SK-N-SH (cell line): Measurements from ENCODE around the gene OTUB1. TPM values are rescaled to one million over a fixed set of nuclear protein-coding genes. Genes with fewer than 3 reads are reported as not detected.

ENCODE experiments used
- CTCF ChIA-PET: fragments of 300-600, 350-600 bp; formaldehyde crosslinking; extraction: SDS; loops from one replicate; lab custom pipeline; 2021; lab: Yijun Ruan, JAX
- POLR2A ChIA-PET: fragments of 350-600 bp; sonication (Branson Sonifier 250); formaldehyde crosslinking; extraction: SDS; loops from one replicate; lab custom pipeline; 2020; ENCODE audit warnings: antibody characterized with exemption, inconsistent platforms; lab: Yijun Ruan, JAX
- DNase-seq: peaks from one replicate; pipeline ENCODE4 v3.0.0; 2012
- H2AFZ ChIP-seq: fragments of 200-600 bp; sonication (generic); 2 replicates; pipeline ENCODE4 v1.8.1; 2016; ENCODE audit warnings: antibody characterized with exemption, mild to moderate bottlenecking, low read depth
- H3F3A ChIP-seq: fragments of 200-600 bp; sonication (generic); replicated peaks from 2 replicates; pipeline ENCODE3; 2016; ENCODE audit warnings: antibody characterized with exemption, mild to moderate bottlenecking; ENCODE audit not compliant: insufficient read depth
- H3K27ac ChIP-seq, 2 experiments: fragments of 200-500 bp in 1 of 2; fragments of 200-600 bp in 1 of 2; sonication (Bioruptor generic) in 1 of 2; sonication (generic), shearing (Covaris generic) in 1 of 2; 2 replicates each; pipeline versions ENCODE4 v1.5.1 to v1.6.1; 2014 to 2016; ENCODE audit warnings: low read depth in 2 of 2, inconsistent platforms in 1 of 2, low read length in 1 of 2, mild to moderate bottlenecking in 1 of 2, mixed read lengths in 1 of 2
- H3K27me3 ChIP-seq: fragments of 200-600 bp; sonication (generic), shearing (Covaris generic); 2 replicates; pipeline ENCODE4 v1.6.1; 2016; ENCODE audit warnings: mixed run types; ENCODE audit not compliant: insufficient read depth
- H3K36me3 ChIP-seq, 2 experiments: fragments of 200-500 bp in 1 of 2; fragments of 200-600 bp in 1 of 2; sonication (Bioruptor generic) in 1 of 2; sonication (generic) in 1 of 2; replicated peaks in 1 of 2; 2 replicates each; pipeline versions ENCODE3 to v1.5.1; 2014 to 2016; ENCODE audit warnings: low read length in 1 of 2, mild to moderate bottlenecking in 1 of 2; ENCODE audit not compliant: insufficient read depth in 2 of 2, control insufficient read depth in 1 of 2
- H3K4me1 ChIP-seq, 2 experiments: fragments of 200-500 bp in 1 of 2; fragments of 200-600 bp in 1 of 2; sonication (Bioruptor generic) in 1 of 2; sonication (generic), shearing (Covaris generic) in 1 of 2; 2 replicates each; pipeline versions ENCODE4 v1.5.1 to v1.6.1; 2014 to 2016; ENCODE audit warnings: low read depth in 1 of 2, low read length in 1 of 2, mixed run types in 1 of 2; ENCODE audit not compliant: insufficient read depth in 2 of 2, control insufficient read depth in 1 of 2
- H3K4me2 ChIP-seq: fragments of 200-600 bp; sonication (generic), shearing (Covaris generic); 2 replicates; pipeline ENCODE4 v1.6.1; 2017; ENCODE audit warnings: mixed run types
- H3K4me3 ChIP-seq, 2 experiments: fragments of 200-500 bp in 1 of 2; fragments of 200-600 bp in 1 of 2; sonication (Bioruptor generic) in 1 of 2; sonication (generic), shearing (Covaris generic) in 1 of 2; 2 replicates each; pipeline versions ENCODE4 v1.5.1 to v1.8.1; 2014 to 2016; ENCODE audit warnings: low read depth in 2 of 2, inconsistent platforms in 1 of 2, low read length in 1 of 2, mild to moderate bottlenecking in 1 of 2, mixed read lengths in 1 of 2, moderate library complexity in 1 of 2
- H3K79me2 ChIP-seq: fragments of 200-600 bp; sonication (generic); 2 replicates; pipeline ENCODE4 v1.8.1; 2017; ENCODE audit warnings: mild to moderate bottlenecking; ENCODE audit not compliant: insufficient read depth
- H3K9ac ChIP-seq: fragments of 200-600 bp; sonication (generic); 2 replicates; pipeline ENCODE4 v1.6.1; 2017; ENCODE audit warnings: mixed run types
- H3K9me2 ChIP-seq: fragments of 200-600 bp; sonication (generic); 2 replicates; pipeline ENCODE4 v1.6.1; 2017; ENCODE audit warnings: mixed run types
- H3K9me3 ChIP-seq: fragments of 200-600 bp; sonication (generic); 2 replicates; pipeline ENCODE4 v1.6.1; 2017; ENCODE audit warnings: mixed run types, mild to moderate bottlenecking, moderate library complexity
- H4K20me1 ChIP-seq: fragments of 200-600 bp; sonication (generic); 2 replicates; pipeline ENCODE4 v1.6.1; 2017; ENCODE audit warnings: mild to moderate bottlenecking, mixed run types; ENCODE audit not compliant: insufficient read depth
- CHD2 ChIP-seq: fragments of 150-350 bp; IDR thresholded peaks from 2 replicates; pipeline ENCODE4 v1.6.1; 2018; ENCODE audit warnings: low read length; ENCODE audit not compliant: partially characterized antibody
- ELF1 ChIP-seq: IDR thresholded peaks from 2 replicates; pipeline ENCODE4 v1.4.0; 2012
- GABPA ChIP-seq: IDR thresholded peaks from 2 replicates; pipeline ENCODE4 v1.4.0; 2012; ENCODE audit warnings: low read depth, mild to moderate bottlenecking
- JUND ChIP-seq: IDR thresholded peaks from 2 replicates; pipeline ENCODE4 v1.4.0; 2012
- MXI1 ChIP-seq: IDR thresholded peaks from 2 replicates; pipeline ENCODE4 v1.6.1; 2012; ENCODE audit warnings: mild to moderate bottlenecking, low read depth, low read length, improper control_type of control experiment
- NRF1 ChIP-seq: IDR thresholded peaks from 2 replicates; pipeline ENCODE4 v1.6.1; 2012; ENCODE audit warnings: low read depth, mild to moderate bottlenecking, low read length
- POLR2AphosphoS5 ChIP-seq: IDR thresholded peaks from 2 replicates; pipeline ENCODE4 v1.6.1; 2012; ENCODE audit warnings: low read depth, low read length
- RAD21 ChIP-seq: IDR thresholded peaks from 2 replicates; pipeline ENCODE4 v1.6.1; 2012; ENCODE audit warnings: mild to moderate bottlenecking, low read length
- RCOR1 ChIP-seq: fragments of 150-350 bp; IDR thresholded peaks from 2 replicates; pipeline ENCODE4 v1.6.1; 2017; ENCODE audit warnings: antibody characterized with exemption, low read length
- TAF1 ChIP-seq: IDR thresholded peaks from 2 replicates; pipeline ENCODE4 v1.6.1; 2012; ENCODE audit warnings: low read depth, mild to moderate bottlenecking, low read length, moderate library complexity, borderline replicate concordance
- WGBS: methylation state at CpG from one replicate; pipeline ENCODE4 v1.1.6; 2017; ENCODE audit warnings: low lambda C conversion rate; 5-methylcytosine and 5-hydroxymethylcytosine counted together
- polyA plus RNA-seq, 3 experiments: library from polyadenylated mRNA; depleted of rRNA; stranded (reverse); fragments of >200 nt; gene quantifications; 2 replicates each; pipeline ENCODE4 v1.2.3, GENCODE V29; 2012
- TF ChIP-seq, protein P1 (sequence below): IDR thresholded peaks from 2 replicates; pipeline ENCODE4 v1.6.1; 2012; ENCODE audit warnings: mild to moderate bottlenecking, low read depth, low read length, moderate library complexity
- TF ChIP-seq, protein P2 (sequence below): fragments of 150-350 bp; IDR thresholded peaks from 2 replicates; pipeline ENCODE4 v1.6.1; 2017; ENCODE audit warnings: antibody characterized with exemption, low read length, low read depth, borderline replicate concordance
- TF ChIP-seq, protein P3 (sequence below): IDR thresholded peaks from 2 replicates; pipeline ENCODE4 v1.4.0; 2012; ENCODE audit warnings: low read depth
- TF ChIP-seq, protein P4 (sequence below): fragments of 150-350 bp; IDR thresholded peaks from 2 replicates; pipeline ENCODE4 v1.6.1; 2016; ENCODE audit warnings: mild to moderate bottlenecking, low read depth, low read length
- TF ChIP-seq, protein P5 (sequence below): IDR thresholded peaks from 2 replicates; pipeline ENCODE4 v1.4.0; 2012; ENCODE audit warnings: low read depth, borderline replicate concordance

The OTUB1 gene
- polyA plus RNA-seq, 1 of the 3 experiments (the other 2 are of a cell fraction): 183 TPM

DNA sequence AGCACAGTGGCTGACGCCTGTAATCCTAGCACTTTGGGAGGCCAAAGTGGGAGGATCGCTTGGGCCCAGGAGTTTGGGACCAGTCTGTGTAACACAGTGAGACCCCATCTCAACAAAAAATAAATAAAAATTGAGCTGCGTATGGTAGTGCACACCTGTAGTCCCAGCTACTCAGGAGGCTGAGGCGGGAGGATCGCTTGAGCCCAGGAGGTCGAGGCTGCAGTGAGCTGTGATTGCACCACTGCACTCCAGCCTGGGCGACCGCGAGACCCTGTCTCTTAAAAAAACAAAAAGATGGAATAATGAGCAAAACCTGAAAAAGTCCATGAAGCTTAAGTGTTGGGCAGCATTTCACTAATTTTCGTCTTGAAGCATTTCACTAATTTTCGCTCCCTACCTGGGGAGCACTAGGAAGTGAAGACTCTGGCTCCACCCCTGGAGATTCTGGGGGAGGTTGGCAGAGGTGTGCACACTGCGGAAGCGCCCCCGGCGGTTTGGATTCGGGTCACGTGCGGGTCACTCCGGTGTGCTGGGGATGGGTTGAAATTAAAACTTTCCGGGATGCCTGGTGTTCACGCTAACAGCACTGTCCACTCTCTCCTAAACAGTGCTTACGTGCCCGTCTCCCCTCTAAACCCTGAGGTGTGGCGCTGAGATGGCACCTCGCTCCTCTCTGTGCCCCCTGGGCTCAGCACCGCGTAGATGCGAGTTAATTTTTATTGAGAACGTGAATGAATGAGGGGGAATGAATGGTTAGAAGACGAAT lies 48.3 kb upstream of the OTUB1 start:
- CTCF ChIA-PET: interaction anchor here (1.0 to 2.9 kb wide), 3 partner anchors 18 to 101 kb away, joined by 3 to 14 read pairs (median 4); partner anchors contain the start of gene RCOR2
- H3K27ac ChIP-seq: peak overlapping the region; percentile 67
- H3K36me3 ChIP-seq: peaks cover 0 to 2% of the 10 kb centered on the region in 2 experiments

DNA sequence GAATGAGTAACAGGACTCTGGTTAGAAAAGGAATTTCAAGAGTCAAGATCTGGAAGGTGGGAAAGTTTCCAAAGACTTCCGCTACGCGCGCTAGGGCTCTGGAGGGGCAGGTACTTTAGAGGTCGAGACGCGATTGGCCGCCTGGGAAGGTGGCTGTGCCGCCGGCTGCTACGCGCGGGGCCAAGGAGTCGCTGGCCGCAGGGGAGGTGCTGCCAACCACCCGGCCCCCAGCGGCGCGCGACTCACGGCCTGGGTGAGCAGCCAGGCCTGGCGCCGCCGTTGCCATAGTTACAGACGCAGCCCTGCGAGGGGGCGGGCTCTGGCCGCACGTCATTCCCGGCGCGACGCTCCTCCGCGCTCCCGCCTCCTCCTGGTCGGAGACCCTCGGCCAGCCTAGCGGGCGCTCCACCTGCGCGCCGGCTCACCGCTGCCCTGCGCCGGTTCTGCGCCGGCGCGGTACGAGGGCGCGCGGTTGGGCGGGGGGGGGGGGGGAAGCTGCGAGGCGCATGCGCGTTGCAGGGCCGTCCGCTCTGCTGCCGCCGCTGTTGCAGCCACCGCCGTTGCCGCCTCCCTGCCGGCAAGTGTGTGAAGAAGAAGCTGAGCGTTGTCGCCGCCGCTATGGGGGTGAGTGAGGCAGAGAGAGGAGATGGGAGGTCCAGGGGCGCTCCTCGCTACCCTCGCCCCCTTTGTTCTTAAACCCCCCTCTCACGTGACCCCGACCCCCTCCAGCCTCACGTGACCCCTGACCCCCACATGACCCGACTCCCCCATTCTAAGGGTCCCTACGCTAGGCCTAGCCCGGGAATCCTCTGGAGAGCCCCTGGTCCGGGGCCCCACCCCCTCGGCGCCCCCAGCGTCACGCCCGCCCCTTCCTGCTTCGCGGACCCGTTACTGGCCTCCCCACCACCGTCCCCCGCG lies 47.5 kb upstream of the OTUB1 start, which contains the start of gene NAA40:
NAA40 (plus strand) TSS at position 524 of the 918 bp plus-strand sequence; CDS start at position 619, 95 bp downstream.
- Histone ChIP-seq H3K9me2 (no peaks in the 10 kb centered on the region), H3F3A (no peaks in the 10 kb centered on the region), H3K36me3 (peaks cover 0 to 2% of the 10 kb centered on the region in 2 experiments), H3K4me3 (peak within 1 kb of the TSS; percentile 69 to 79), H3K9me3 (no peaks in the 10 kb centered on the region), H3K79me2 (peaks cover 48% of the 10 kb centered on the region), H3K27ac (peak within 1 kb of the TSS; percentile 67 to 82), H3K4me2 (peak within 1 kb of the TSS; percentile 99), H4K20me1 (0 out of 2 replicates have a peak, but pooled peaks cover 9% of the 10 kb centered on the region), H2AFZ (peak within 1 kb of the TSS; percentile 99), H3K9ac (peak within 1 kb of the TSS; percentile 79), H3K4me1 (peaks cover 12% of the 10 kb centered on the region in 2 experiments; a peak in 2 of 4 replicates), H3K27me3 (no peaks in the 10 kb centered on the region)
- ChIA-PET POLR2A (interaction anchor here (0.5 to 1.1 kb wide), 2 partner anchors 21 to 370 kb away, joined by 5 to 7 read pairs; partner anchors contain the start of gene RCOR2), CTCF (interaction anchor here (0.9 to 2.9 kb wide), 6 partner anchors 19 to 171 kb away, joined by 3 to 14 read pairs (median 4); partner anchors contain the start of genes RCOR2 and ZFTA)
- 0% methylated on average over 27 of the region's 92 CpGs for WGBS
- peak; percentile 99 for DNase-seq
- TF ChIP-seq, protein P1, sequence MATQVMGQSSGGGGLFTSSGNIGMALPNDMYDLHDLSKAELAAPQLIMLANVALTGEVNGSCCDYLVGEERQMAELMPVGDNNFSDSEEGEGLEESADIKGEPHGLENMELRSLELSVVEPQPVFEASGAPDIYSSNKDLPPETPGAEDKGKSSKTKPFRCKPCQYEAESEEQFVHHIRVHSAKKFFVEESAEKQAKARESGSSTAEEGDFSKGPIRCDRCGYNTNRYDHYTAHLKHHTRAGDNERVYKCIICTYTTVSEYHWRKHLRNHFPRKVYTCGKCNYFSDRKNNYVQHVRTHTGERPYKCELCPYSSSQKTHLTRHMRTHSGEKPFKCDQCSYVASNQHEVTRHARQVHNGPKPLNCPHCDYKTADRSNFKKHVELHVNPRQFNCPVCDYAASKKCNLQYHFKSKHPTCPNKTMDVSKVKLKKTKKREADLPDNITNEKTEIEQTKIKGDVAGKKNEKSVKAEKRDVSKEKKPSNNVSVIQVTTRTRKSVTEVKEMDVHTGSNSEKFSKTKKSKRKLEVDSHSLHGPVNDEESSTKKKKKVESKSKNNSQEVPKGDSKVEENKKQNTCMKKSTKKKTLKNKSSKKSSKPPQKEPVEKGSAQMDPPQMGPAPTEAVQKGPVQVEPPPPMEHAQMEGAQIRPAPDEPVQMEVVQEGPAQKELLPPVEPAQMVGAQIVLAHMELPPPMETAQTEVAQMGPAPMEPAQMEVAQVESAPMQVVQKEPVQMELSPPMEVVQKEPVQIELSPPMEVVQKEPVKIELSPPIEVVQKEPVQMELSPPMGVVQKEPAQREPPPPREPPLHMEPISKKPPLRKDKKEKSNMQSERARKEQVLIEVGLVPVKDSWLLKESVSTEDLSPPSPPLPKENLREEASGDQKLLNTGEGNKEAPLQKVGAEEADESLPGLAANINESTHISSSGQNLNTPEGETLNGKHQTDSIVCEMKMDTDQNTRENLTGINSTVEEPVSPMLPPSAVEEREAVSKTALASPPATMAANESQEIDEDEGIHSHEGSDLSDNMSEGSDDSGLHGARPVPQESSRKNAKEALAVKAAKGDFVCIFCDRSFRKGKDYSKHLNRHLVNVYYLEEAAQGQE: peak; percentile 50; the same call in 1 of the 2 replicates
- no peak; the same call in 1 of the 2 replicates for TF ChIP-seq RAD21
- TF ChIP-seq, protein P2, sequence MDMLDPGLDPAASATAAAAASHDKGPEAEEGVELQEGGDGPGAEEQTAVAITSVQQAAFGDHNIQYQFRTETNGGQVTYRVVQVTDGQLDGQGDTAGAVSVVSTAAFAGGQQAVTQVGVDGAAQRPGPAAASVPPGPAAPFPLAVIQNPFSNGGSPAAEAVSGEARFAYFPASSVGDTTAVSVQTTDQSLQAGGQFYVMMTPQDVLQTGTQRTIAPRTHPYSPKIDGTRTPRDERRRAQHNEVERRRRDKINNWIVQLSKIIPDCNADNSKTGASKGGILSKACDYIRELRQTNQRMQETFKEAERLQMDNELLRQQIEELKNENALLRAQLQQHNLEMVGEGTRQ: peak; percentile 43; the same call in 1 of the 2 replicates
- TF ChIP-seq, protein P3, sequence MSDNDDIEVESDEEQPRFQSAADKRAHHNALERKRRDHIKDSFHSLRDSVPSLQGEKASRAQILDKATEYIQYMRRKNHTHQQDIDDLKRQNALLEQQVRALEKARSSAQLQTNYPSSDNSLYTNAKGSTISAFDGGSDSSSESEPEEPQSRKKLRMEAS: peak; percentile 56; the same call in 1 of the 2 replicates
- TF ChIP-seq CHD2: no peak
- TF ChIP-seq POLR2AphosphoS5: peak; percentile 48; the same call in 1 of the 2 replicates
- peak; percentile 86 for TF ChIP-seq MXI1
- TF ChIP-seq, protein P4, sequence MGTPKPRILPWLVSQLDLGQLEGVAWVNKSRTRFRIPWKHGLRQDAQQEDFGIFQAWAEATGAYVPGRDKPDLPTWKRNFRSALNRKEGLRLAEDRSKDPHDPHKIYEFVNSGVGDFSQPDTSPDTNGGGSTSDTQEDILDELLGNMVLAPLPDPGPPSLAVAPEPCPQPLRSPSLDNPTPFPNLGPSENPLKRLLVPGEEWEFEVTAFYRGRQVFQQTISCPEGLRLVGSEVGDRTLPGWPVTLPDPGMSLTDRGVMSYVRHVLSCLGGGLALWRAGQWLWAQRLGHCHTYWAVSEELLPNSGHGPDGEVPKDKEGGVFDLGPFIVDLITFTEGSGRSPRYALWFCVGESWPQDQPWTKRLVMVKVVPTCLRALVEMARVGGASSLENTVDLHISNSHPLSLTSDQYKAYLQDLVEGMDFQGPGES: no peak
- TF ChIP-seq JUND: no peak
- peak; percentile 74 for TF ChIP-seq NRF1
- no peak for TF ChIP-seq GABPA

More for the DNA sequence above, 48.3 kb upstream of the OTUB1 start:
- no peaks in the 10 kb centered on the region for H3K9me2 ChIP-seq
- peak overlapping the region; percentile 64 to 69 for H3K4me3 ChIP-seq
- POLR2A ChIA-PET: interaction anchor here (0.5 to 1.1 kb wide), 2 partner anchors 20 to 370 kb away, joined by 5 to 7 read pairs; partner anchors contain the start of gene RCOR2
- H2AFZ ChIP-seq: peak overlapping the region; percentile 99
- 0 out of 2 replicates have a peak, but pooled peaks cover 8% of the 10 kb centered on the region for H4K20me1 ChIP-seq
- peak; percentile 50 for DNase-seq
- peak overlapping the region; percentile 51; the same call in 1 of the 2 replicates for H3K9ac ChIP-seq
- TF ChIP-seq RCOR1 (no peak), JUND (no peak), ELF1 (no peak), TAF1 (0 out of 2 replicates have a peak, but pooled peaks have one; percentile 4)
- TF ChIP-seq, protein P5, sequence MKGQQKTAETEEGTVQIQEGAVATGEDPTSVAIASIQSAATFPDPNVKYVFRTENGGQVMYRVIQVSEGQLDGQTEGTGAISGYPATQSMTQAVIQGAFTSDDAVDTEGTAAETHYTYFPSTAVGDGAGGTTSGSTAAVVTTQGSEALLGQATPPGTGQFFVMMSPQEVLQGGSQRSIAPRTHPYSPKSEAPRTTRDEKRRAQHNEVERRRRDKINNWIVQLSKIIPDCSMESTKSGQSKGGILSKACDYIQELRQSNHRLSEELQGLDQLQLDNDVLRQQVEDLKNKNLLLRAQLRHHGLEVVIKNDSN: peak; percentile 61; the same call in 1 of the 2 replicates
- H3K79me2 ChIP-seq: peaks cover 39% of the 10 kb centered on the region
- H3K27me3 ChIP-seq: no peaks in the 10 kb centered on the region
- 35% methylated on average over 30 of the region's 30 CpGs for WGBS
- no peaks in the 10 kb centered on the region for H3K9me3 ChIP-seq
- H3F3A ChIP-seq: no peaks in the 10 kb centered on the region
- peak overlapping the region; percentile 99 for H3K4me2 ChIP-seq
- H3K4me1 ChIP-seq: peaks cover 7 to 12% of the 10 kb centered on the region in 2 experiments; a peak in 2 of 4 replicates
